HUDEP-2 (cell line): ENCODE measurements around the gene KIFC1.

Experiments
- DNase-seq, 76 experiments: peaks; one replicate each; lab custom pipeline; 2025; ENCODE audit not compliant: unreplicated experiment in 76 of 76; lab: John Stamatoyannopoulos, UW

Gene KIFC1

DNA sequence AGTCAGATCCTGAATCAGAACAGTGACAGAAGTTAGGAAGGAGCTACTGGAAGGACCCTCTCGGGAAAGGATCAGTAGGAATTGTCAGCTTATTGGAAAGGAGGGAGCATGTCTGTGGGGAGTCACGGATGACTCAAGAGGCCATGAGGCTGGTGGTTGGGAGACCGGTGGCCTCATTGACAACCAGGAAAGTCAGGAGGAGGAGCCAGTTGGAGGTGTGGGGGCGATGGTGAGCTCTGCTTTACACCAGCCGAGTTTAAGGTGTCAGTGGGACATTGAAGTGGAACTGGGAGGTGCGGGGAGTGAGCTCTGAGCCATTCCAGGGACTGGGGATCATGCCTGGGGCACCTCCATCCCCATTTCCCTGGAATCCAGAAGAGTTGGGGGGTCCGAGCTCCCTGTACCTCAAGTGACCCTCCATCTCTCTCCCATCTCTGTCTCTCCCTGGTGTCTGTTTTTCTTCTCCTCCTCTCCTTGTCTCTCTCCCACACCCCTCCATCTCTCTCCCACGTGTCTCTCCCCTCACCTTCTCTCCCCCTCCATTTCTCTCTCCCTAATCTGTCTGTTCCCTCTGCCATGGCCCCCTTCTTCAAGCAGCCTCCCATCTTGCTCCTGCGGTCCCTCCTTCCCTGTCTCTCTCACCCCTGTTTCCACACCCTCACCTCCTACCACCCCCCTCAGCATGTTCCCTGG, 48.5 kb downstream of the KIFC1 start:
- DNase-seq = no peak

DNA sequence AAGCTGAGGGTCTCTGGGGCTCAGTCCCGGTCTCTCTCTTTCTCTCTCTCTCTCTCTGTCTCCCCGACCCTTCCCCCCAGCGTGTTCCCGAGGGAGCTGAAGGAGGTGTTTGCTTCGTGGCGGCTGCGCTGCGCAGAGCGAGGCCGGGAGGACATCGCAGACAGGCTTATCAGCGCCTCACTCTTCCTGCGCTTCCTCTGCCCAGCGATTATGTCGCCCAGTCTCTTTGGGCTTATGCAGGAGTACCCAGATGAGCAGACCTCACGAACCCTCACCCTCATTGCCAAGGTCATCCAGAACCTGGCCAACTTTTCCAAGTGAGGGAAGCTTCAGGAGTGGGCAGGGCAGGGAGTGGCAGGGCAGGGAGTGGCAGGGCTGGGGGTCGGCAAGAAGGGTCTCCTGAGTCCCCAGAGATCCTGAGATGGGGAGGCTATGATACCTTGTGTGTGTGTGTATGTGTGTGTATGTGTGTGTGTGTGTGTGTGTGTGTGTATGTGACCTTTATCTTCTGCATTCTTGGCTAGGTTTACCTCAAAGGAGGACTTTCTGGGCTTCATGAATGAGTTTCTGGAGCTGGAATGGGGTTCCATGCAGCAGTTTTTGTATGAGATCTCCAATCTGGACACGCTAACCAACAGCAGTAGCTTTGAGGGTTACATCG, 49.2 kb downstream of the KIFC1 start:
- DNase-seq = no peak

DNA sequence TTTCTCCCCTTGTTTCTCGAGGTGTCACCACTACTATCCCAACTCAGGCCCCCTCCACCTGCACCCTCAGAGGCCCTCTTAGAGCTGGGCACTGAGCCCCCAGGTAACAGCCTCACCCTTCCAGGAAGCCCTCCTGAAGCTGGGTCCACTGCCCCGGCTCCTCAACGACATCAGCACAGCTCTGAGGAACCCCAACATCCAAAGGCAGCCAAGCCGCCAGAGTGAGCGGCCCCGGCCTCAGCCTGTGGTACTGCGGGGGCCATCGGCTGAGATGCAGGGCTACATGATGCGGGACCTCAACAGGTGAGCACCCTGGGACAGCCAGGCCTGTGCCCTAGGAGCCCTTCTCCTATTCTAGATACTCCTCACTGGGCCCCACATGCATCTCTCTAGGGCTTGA, 49.8 kb downstream of the KIFC1 start:
- no peak for DNase-seq

DNA sequence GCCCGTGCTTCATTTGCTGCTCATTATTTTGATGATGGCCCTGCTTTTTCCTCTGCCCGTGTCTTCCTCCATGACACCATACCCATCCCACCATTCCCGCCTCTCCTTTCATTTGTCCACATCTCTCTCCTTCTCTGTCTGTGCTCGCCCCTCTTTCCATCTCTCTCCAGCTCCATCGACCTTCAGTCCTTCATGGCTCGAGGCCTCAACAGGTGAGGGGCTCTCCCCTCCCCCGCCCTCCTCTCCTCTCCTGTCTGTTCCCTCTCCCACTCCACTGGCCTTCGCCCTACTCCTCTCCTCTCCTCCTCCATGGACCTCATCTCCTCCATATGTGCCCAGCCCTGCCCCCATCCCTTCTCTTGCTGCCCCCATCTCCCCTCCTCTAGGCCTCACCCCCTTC, 50.7 kb downstream of the KIFC1 start:
- no peak for DNase-seq

DNA sequence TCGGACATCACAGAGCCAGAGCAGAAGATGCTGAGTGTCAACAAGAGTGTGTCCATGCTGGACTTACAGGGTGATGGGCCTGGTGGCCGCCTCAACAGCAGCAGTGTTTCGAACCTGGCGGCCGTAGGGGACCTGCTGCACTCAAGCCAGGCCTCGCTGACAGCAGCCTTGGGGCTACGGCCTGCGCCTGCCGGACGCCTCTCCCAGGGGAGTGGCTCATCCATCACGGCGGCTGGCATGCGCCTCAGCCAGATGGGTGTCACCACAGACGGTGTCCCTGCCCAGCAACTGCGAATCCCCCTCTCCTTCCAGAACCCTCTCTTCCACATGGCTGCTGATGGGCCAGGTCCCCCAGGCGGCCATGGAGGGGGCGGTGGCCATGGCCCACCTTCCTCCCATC, 51.4 kb downstream of the KIFC1 start:
- DNase-seq = no peak

DNA sequence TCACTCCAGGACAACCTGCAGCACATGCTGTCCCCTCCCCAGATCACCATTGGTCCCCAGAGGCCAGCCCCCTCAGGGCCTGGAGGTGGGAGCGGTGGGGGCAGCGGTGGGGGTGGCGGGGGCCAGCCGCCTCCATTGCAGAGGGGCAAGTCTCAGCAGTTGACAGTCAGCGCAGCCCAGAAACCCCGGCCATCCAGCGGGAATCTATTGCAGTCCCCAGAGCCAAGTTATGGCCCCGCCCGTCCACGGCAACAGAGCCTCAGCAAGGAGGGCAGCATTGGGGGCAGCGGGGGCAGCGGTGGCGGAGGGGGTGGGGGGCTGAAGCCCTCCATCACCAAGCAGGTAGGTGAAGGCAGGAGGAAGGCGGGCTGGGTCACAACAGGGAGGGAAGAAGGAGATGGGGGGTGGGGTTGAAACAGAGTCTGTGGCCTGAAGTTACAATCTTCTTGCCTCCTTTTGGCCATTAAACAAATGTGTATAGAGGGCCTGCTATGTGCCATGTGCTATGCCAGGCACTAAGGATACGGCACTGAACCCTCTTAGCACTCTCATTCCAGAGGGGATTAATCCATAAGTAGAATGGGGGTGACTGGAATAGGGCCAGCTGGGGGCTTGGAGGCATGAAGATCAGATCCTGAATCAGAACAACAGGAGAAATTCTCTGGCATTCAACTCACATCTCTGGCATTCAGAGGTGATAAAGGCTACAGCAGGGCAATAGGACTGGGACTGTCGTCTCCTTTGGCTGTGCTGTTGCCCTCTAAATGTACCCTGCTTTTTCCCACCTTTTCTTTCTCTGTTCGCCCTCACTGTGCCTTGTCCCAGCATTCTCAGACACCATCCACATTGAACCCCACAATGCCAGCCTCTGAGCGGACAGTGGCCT, 52.2 kb downstream of the KIFC1 start:
- DNase-seq = no peak

DNA sequence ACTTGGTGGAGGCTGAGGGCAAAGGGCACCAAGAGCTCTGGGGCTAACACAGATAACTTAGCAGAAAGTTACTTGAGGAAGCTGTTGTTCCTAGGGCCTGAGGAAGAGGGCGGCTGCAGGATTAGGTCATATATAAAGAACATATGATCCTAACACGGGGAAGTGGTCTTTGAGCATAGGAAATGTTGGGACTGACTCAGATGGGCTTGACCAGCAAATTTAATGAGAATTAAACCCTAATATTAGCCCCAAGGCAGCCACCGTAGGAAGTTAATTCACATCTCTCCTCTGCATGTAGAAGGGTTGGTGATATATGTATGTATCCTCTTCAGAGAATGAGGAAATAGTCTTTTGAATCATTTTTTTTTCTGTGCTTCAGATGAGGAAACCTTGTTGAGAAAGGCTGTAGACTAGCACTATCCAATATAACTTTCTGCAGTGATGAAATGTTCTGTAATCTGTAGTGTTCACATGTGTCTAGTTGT, 53.5 kb downstream of the KIFC1 start:
- no peak for DNase-seq

DNA sequence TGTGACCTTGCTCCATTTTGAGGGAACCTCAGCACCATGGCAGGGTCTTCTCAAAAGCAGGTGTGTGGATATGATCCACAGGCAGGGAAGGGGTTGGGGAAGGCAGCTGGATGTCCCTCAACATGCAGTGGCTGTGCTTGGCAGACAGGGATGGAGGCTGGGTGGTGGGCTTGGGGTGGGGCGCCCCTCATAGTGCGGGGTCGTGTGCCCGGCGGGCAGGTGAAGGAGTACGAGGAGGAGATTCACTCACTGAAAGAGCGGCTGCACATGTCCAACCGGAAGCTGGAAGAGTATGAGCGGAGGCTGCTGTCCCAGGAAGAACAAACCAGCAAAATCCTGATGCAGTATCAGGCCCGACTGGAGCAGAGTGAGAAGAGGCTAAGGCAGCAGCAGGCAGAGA, 54.7 kb downstream of the KIFC1 start:
- no peak for DNase-seq

DNA sequence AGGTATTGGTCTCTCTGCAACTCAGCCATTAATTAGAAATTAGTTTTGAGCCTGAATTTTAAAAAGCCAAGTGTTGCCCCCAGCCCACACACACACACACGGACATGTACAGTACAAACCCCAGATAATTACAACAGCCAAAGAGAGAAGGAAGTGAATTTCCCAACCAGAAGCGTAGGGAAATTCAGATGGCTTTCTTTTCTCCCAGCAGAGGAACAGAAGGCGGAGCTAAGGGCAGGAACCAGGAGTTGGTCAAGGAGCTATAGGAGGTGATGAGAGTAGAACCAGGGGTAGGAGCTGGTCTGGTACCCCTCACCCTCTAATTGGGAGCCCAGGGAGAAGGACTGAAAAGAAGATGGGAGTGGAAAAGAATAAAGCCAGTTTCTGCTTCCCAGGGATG, 58.8 kb downstream of the KIFC1 start:
- DNase-seq = no peak

DNA sequence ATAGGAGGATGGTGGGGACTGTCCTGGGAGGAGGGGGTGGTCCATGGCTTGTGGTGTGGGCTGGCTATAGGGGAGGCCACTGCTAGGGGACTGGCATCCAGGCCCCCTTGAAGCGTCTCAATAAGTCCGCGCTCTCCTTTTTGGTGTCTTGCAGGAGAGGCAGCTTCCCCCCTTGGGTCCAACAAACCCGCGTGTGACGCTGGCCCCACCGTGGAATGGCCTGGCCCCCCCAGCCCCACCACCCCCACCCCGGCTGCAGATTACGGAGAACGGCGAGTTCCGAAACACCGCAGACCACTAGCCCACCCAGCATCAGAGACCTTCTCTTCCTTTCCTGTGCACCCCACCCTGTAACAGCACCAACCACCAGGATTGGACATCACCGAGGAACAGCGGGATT, 60.0 kb downstream of the KIFC1 start:
- DNase-seq = no peak

DNA sequence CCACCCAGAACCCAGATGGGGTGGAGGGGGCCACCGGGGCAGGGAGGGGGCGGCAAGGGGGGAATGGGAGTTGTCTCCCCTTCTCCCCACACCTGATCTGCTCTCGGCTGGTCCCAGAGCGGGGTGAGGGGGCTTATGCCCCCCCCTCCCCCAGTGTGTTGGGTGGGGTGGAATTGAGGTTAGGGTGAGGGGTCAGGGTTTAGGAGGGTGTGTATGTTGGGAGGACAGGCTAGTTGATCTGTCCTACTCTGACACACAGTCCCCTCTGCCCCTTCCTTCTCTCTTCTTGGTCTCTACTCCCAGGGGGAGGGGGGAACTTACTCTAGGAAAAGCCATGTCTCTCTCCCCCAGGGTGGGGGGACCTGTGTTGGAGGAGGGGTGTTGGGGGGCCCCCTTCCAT, 60.9 kb downstream of the KIFC1 start:
- no peak for DNase-seq

DNA sequence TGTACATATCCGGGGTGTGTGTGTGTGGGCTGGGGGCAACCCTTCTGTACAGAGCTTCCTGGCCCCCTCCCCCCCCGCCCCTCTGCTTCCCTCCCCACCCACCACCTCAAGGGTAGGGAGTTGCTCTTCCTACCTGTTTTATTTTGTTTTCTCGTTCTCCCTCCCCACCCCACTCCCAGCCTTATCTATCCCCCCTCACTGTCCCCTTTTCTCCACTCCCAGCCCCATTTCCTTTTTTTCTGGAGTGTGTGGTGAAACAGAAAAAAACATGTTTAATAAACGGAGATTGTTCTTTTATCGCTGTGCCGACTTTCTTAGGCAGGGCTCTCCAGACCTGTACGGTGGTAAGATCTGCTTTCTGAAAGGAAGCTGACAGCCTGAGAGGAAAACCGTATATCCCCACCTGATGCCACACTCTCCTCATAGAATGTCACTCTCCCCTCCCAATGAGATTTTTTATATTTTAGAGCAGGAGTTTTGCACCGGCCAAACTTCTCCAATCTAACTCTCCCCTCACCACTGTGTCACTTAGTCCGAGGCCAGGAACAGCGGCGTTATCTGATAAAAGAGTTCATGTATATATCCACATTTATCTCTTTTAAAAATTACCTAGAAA, 61.9 kb downstream of the KIFC1 start:
- DNase-seq = peak in 2 of 76 experiments; percentile 18 to 61

DNA sequence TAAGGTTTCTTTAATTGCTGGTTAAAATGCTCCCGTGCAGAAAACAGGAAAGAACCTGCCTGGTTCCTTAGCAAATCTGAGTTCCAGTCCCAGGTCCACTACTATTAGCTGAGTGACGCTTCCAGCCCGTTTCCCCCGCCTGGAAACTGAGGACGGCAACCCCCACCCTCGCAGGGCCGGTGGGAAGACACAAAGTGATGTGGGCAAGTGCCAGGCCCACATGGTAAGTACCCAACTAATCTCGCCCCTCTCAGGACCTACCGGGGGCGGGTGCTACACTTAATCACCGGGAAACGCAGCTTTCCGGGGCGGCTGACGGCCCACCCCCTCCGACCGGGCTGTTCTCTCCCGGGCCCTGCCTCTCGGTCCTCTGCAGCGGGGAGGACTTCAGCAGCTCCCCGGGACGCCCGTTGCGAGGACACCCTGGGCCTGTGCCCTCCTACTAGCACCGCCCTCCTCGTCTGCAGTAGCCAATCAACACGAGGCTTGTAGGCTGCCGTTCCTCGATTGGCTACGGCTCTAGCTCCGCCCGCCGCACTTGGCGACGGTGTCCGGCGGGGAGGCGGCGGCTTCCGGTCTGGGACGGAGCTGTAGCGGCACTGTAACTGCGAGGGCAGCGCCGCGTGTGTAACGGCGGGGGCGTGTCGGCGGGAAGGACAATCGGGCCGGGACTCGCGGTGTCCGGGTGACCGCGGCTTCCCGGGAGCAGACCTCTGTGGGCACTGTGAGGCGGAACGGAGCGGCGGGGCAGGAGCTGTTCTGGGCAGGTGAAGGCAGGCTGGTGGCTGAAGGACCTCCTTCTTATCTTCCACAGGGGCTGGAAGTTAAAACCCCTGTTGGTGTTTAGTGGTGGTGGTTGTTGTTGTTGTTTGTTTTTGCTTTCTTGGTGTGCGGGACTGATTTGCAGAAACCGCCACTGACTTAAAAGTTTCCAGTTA, 62.7 kb downstream of the KIFC1 start, which contains the start of gene ZBTB9:
Gene ZBTB9 (plus strand): TSS at position 568 of the 938 bp plus-strand sequence. CDS start 525 bp downstream, outside the sequence.
- DNase-seq = peak; percentile 80 to 99 (median 98)

DNA sequence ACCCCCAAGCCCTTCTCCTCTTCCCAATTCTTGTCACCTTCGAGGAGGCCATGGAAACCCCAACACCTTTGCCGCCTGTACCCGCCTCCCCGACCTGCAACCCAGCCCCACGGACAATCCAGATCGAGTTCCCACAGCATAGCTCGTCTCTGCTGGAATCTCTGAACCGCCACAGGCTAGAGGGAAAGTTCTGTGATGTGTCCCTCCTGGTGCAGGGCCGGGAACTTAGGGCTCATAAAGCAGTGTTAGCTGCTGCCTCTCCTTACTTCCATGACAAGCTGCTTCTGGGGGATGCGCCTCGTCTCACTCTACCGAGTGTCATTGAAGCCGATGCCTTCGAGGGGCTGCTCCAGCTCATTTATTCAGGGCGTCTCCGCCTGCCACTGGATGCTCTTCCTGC, 63.4 kb downstream of the KIFC1 start:
- no peak for DNase-seq

DNA sequence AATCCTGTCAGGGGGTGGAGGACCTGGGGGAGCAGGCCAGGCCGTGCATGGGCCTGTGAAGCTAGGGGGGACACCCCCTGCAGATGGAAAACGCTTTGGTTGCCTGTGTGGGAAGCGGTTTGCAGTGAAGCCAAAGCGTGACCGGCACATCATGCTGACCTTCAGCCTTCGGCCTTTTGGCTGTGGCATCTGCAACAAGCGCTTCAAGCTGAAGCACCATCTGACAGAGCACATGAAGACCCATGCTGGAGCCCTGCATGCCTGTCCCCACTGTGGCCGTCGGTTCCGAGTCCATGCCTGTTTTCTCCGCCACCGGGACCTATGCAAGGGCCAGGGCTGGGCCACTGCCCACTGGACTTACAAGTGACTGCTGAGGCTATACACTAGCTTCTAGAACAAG, 64.5 kb downstream of the KIFC1 start:
- DNase-seq = no peak

DNA sequence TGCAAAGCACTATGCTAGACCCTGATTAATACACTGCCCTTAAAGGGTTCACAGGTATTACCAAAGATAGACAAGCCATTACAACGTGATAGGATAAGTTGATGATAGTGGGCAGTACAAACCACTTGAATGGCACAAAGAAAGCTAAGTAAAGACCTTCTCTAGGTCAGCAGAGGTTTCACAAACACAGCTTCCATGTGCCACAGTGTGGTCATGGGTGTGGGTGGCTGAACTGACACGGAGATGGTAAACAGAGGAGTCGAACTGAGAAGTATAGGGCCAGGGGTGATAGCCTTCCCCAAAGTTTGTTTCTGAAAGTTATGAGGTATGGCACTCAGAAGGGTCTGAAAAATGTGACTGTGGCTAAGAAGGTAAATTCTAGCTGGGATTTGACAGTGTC, 67.1 kb downstream of the KIFC1 start:
- no peak for DNase-seq

DNA sequence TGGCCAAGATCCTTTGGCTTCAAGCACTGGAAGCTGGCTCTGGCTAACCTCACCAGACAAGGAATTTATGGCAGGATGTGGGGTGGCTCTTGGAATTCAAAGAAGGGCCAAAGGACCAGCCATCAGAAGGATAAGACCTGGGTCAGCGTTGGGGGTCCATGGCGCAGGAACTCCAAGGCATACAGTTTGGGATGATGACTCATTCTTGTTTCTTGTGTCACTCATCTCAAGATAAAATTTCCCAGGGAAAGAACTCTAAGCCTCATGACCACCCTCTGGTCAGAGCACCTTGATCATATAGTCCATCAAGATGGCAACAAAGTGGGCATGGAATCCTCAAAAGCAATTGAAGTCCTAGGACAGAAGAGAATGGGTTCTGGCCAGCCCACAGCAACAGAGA, 67.6 kb downstream of the KIFC1 start:
- DNase-seq = no peak
